GM18858 (cell line): ENCODE measurements around the gene PFN3.
"Not testable (repeated sequence)": the region's sequence is repeated elsewhere in the genome, so short reads cannot be mapped to it uniquely, and the experiment has no call there.

Source experiments
- ATAC-seq: cut with Tn5 transposase; IDR thresholded peaks from one replicate; pipeline ENCODE4 v1.9.1; 2021; ENCODE audit not compliant: unreplicated experiment

PFN3 gene

DNA sequence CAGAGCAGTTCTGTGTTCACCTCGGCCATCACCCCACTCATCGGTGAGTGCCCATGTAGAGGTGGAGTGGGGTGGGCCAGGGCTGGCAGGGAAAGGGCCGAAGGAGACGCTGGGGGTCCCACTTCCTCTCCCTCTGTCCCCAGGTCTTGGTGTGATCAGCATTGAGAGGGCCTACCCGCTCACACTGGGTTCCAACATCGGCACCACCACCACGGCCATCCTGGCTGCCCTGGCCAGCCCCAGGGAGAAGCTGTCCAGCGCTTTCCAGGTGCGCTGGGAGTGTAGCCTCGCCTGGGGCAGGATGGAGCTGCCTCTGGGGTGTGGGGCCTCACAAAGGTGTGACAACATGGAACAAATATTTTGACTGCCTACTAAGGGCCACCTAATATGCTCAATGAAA, 3.7 kb downstream of the PFN3 start:
- ATAC-seq: no peak

GRCh38 chr5:177396078-177396477, 4.4 kb downstream of the PFN3 start:
- ATAC-seq: no peak

DNA sequence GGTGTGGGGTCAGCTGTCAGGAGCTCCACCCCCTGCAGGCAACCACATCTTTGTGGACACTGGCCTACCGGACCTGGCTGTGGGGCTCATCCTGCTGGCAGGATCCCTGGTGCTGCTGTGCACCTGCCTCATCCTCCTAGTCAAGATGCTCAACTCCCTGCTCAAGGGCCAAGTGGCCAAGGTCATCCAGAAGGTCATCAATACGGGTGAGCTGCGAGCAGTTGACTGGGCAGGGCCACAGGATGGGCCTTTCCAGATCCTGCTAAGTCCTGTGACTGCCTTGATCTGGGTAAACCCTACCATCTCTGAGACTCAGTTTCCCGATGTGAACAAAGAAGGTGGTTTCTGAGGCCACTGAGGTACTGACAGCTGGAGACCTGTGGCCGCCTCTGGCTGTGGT, 6.5 kb downstream of the PFN3 start:
- no peak for ATAC-seq

GRCh38 chr5:177393206-177393765, 7.2 kb downstream of the PFN3 start:
- no peak for ATAC-seq

DNA sequence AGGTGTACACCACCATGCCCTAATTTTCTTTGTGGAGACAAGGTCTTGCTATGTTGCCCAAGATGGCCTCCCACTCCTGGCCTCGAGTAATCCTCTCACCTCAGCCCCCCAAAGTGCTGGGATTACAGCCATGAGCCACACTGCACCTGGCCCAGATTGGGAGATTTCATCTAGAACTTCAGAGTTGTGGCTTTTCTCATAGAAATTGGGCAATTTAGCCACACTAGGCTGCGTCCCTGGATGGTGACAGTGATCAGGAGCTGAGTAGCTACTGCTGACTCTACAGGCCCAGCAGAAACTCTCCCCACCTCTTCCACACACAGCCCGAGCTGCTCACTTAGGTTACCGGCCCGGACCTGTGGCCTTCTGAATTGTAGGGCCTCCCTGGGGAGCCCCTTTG, 7.7 kb downstream of the PFN3 start:
- ATAC-seq: no peak

- ATAC-seq: no peak
Measured at GRCh38 chr5:177390363-177391300, 9.8 kb downstream of the PFN3 start.

DNA sequence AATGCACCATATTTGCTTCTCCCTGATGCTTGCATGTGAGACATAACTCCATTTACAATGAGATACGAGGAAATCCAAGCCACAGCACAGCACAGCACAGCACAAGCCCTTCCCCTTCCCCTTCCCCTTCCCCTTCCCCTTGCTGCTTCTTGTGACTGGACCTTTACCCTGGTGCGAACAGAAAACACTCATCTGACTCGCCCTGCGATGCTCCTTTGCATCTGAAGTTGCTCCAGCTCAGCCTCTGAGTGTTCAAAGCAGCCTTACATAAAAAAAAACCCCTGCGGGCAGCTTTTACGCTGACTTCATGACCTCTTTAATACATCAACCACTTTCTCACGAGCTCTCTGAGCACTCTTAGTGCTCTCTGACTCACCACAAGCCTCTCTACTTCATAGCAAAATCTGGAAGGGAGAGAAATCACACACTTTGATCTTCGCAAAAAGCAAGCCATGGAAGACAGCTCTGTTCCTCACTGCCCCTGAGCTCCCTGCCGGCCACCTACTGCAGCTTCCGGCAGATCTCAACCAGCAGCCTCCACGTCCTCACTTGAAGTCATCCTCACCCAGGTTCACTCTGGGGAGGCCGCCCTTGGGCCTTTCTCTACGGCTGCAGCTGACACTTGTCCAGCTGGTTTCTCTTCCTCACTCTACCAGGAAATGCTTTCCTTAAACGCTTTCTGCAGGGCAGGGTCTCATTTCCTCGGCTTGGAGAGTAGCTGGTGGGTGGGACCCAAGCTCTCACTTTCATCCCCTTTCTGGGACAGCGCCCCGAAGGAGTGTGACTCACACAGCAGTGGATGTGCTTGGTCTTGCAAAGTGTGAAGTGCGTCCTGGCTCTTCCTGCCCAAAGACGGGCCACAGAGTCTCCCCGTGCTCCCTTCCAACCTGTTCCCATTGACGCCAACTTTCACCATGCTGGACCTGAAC, 11.0 kb downstream of the PFN3 start:
- ATAC-seq: peak; percentile 39

GRCh38 chr5:177388521-177389052, 11.9 kb downstream of the PFN3 start:
- ATAC-seq: no peak

DNA sequence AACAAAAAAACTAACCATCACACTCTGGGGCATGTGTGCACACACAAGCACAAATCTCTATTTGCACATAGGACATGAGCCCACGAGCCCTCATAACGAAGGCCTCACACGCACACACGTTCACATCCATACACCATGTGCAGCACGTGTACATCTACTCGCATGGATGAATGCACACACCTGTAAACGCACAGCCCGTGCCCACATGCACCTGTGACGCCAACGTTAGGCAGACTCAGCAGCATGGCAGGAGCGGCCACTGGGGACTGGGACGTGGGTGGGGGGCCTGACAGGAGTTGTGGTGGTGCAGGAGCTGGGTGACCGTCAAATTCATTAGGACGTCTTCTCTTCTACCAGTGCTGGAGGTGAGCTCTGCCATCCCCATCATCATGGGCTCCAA, 13.1 kb downstream of the PFN3 start:
- no peak for ATAC-seq

GRCh38 chr5:177386542-177386941, 13.9 kb downstream of the PFN3 start:
- ATAC-seq: no peak

GRCh38 chr5:177385720-177386119, 14.7 kb downstream of the PFN3 start:
- ATAC-seq: no peak

- ATAC-seq: no peak
Measured at GRCh38 chr5:177384134-177384533, 16.3 kb downstream of the PFN3 start, which contains the start of gene SLC34A1. Gene SLC34A1 (plus strand): TSS chr5:177384434. CDS start chr5:177385742, 1,308 bp downstream.

DNA sequence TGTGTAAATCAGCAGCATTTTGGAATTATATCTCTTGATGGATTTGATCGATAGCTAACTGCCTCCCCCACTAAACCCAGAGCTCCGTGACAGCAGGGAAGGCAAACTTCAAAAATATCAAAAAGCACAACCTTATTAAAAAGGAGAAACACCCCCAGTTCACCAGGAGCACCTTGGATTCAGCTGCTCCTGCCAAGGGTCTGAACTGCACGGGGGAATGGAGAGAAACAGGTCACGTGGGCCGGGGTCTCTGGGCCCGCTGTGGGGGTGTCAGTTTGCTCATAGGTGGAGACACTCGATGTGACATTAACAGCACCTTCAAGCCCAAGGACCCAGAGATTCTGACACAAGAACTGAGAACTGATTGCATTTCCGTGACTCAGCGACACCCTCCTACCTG, 17.3 kb downstream of the PFN3 start:
- no peak for ATAC-seq

DNA sequence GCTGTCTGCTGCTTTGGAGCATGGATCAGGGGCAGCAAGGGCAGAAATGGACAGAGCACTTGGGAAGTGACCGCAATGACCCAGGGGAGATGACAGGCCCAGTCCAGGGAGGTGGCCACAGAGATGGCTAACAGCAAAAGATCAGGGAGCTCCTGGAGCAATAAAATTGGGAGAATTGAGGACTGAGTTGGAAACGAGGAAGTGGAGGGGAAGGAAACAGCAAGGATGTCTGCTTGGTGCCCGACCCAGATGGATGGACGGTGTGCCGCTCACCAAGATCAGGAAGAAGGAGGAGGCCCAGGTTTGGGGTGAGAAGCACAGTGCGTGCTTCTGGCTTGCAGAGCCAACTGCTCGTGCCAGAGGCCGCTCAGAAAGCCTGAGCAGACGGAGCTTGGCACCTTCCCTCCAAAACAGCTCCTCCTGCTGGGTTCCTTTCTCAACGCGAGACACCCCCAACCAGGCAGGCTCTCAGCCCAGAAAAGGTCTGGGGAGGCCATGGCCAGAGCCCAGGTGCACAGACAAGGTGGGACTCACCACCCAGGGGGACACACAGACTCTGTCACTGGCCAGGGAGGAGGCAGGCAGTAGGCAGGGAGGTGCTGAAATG, 17.9 kb downstream of the PFN3 start:
- no peak for ATAC-seq

DNA sequence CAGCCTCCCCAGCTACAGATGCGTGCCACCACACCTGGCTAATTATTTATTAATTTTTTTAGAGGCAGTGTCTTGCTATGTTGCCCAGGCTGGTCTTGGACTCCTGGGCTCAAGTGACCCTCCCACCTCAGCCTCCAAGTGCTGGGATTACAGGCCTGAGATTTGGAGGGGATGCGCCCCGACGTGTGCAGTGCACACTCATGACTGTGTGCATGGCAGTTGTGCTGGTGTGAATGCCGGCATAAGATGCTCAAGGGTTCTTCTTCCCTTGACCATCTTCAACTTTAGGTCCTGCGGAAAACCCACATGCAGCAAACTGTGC, 19.7 kb downstream of the PFN3 start:
- ATAC-seq: no peak

DNA sequence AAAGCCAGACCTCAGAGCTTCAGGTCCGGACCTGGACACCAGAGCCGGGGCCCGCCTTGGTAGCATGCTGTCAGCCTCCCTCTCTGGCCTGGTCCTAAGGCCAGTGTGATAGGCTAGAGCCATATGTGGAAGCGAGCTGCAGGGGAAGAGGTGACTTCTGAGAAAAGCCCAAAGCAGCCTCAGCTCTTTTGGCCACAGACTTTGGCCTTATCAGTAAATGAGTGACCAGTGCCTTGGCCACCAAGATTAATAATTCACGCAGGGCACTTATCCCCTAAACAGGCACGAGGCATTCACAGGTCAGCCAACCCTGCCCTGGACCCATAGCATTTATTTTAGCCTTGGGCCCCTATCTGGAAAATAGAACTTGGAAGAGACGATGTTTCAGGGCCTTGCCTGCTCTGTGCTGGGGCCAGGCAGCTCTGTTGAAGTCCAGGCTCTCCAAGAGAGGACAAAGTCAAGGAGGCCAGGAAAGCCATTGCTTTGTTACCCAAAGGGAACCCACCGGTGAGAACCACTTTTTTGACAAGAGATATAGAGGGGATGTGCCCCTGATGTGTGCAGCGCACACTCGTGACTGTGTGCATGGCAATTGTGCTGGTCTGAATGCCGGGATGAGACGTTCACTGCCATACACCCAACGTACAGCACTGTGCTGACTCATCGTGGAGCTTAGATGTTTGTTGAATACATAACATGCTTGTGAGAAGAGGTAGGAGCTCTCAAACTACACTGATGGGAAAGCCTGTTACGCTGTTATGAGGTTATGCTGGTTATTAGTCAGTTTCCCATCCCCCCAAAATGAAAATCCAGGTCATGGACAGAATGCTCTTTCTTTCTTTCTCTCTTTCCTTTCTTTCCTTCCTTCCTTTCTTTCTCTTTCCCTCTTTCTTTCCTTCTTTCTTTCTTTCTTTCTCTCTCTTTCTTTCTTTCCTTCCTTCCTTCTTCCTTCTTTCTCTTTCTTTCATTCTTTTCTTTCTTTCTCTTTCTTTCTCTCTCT, 21.3 kb downstream of the PFN3 start:
- no peak for ATAC-seq

- ATAC-seq: no peak
Measured at GRCh38 chr5:177377851-177378776, 22.3 kb downstream of the PFN3 start.

DNA sequence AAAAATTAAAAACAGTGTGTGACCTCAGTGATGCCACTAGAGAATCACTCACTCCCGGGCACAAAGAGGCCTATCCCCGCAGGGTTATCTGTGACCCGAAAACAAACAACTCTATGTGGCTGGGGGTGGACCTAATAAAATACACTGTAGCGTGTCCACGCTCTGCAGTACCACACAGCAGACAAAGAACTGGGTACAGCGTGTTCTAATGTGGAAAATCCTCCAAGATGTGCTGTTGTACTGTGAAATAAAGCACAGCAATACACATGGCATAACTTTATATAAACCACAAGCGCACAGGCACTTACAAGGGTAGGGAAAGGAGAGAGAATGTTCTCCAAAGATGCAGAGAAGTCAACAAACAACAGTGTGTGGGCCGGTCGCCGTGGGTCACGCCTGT, 24.4 kb downstream of the PFN3 start:
- ATAC-seq: no peak

DNA sequence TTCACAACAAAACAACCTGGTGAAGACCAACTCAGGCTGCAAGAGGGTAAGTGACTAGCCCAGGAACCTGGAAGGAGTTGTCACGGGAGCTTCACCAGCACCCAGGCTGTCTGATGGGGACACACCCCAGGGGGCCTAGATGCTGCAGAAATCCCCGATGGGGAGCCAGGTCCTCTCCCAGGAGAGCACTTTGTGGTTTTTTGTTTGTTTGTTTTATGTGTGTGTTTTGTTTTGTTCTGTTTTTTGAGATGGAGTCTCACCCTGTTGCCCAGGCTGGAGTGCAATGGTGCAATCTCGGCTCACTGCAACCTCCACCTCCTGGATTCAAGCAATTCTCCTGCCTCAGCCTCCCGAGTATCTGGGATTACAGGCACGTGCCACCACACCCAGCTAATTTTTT, 24.9 kb downstream of the PFN3 start:
- not testable (repeated sequence) for ATAC-seq
